Astrocyte (in vitro differentiated cells and primary cell): ENCODE measurements around the gene ACSS3.

Experiments used
- EZH2 ChIP-seq: IDR thresholded peaks from 2 replicates; pipeline ENCODE4 v1.6.1; 2012; ENCODE audit warnings: mild to moderate bottlenecking, low read length, inconsistent platforms; ENCODE audit not compliant: insufficient read depth
- TF ChIP-seq, protein P1 (sequence below): IDR thresholded peaks from 2 replicates; pipeline ENCODE4 v1.5.1; 2011; ENCODE audit warnings: low read depth, mild to moderate bottlenecking, inconsistent platforms, low read length, moderate library complexity; ENCODE audit not compliant: insufficient read depth

- TF ChIP-seq EZH2: no peak
- TF ChIP-seq, protein P1, sequence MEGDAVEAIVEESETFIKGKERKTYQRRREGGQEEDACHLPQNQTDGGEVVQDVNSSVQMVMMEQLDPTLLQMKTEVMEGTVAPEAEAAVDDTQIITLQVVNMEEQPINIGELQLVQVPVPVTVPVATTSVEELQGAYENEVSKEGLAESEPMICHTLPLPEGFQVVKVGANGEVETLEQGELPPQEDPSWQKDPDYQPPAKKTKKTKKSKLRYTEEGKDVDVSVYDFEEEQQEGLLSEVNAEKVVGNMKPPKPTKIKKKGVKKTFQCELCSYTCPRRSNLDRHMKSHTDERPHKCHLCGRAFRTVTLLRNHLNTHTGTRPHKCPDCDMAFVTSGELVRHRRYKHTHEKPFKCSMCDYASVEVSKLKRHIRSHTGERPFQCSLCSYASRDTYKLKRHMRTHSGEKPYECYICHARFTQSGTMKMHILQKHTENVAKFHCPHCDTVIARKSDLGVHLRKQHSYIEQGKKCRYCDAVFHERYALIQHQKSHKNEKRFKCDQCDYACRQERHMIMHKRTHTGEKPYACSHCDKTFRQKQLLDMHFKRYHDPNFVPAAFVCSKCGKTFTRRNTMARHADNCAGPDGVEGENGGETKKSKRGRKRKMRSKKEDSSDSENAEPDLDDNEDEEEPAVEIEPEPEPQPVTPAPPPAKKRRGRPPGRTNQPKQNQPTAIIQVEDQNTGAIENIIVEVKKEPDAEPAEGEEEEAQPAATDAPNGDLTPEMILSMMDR: no peak
Measured at GRCh38 chr12:81161680-81162079, 83.8 kb downstream of the ACSS3 start.
